HG02642 (cell line): Measurements from ENCODE around the gene FAF2.
"Not testable (repeated sequence)": the region's sequence is repeated elsewhere in the genome, so short reads cannot be mapped to it uniquely, and the experiment has no call there.

ENCODE experiments used
- ATAC-seq: cut with Tn5 transposase; IDR thresholded peaks from one replicate; pipeline ENCODE4 v1.9.1; 2021; ENCODE audit warnings: mild to moderate bottlenecking; ENCODE audit not compliant: unreplicated experiment, poor library complexity

Gene FAF2

GRCh38 chr5:176446884-176447590 lies 1.1 kb upstream of the FAF2 start:
- no peak for ATAC-seq

- ATAC-seq, result peak; percentile 31
Observed at GRCh38 chr5:176447591-176447977, 601 bp upstream of the FAF2 start.

- ATAC-seq, result no peak
Observed at GRCh38 chr5:176450077-176450476, 1.9 kb downstream of the FAF2 start.

GRCh38 chr5:176454724-176455394 lies 6.7 kb downstream of the FAF2 start:
- ATAC-seq, result no peak

- no peak for ATAC-seq
Observed at GRCh38 chr5:176458904-176459561, 10.8 kb downstream of the FAF2 start.

- ATAC-seq, result no peak
Observed at GRCh38 chr5:176461349-176461748, 13.2 kb downstream of the FAF2 start.

- ATAC-seq, result no peak
Observed at GRCh38 chr5:176463113-176463764, 15.1 kb downstream of the FAF2 start.

- ATAC-seq, result no peak
Observed at GRCh38 chr5:176466245-176466871, 18.2 kb downstream of the FAF2 start.

GRCh38 chr5:176469296-176469695 lies 21.1 kb downstream of the FAF2 start:
- no peak for ATAC-seq

GRCh38 chr5:176470539-176470938 lies 22.4 kb downstream of the FAF2 start:
- ATAC-seq, result no peak

- ATAC-seq, result no peak
Observed at GRCh38 chr5:176471098-176471497, 22.9 kb downstream of the FAF2 start.

GRCh38 chr5:176473335-176474006 lies 25.3 kb downstream of the FAF2 start:
- no peak for ATAC-seq

- no peak for ATAC-seq
Observed at GRCh38 chr5:176474476-176474875, 26.3 kb downstream of the FAF2 start.

- no peak for ATAC-seq
Observed at GRCh38 chr5:176481711-176482110, 33.5 kb downstream of the FAF2 start.

GRCh38 chr5:176485176-176485575 lies 37.0 kb downstream of the FAF2 start:
- ATAC-seq, result no peak

GRCh38 chr5:176486189-176486757 lies 38.1 kb downstream of the FAF2 start:
- ATAC-seq, result no peak

GRCh38 chr5:176487160-176487559 lies 39.0 kb downstream of the FAF2 start:
- not testable (repeated sequence) for ATAC-seq

- no peak for ATAC-seq
Observed at GRCh38 chr5:176489077-176489476, 40.9 kb downstream of the FAF2 start.

- ATAC-seq, result no peak
Observed at GRCh38 chr5:176490301-176490700, 42.1 kb downstream of the FAF2 start.

- no peak for ATAC-seq
Observed at GRCh38 chr5:176491101-176491502, 42.9 kb downstream of the FAF2 start.
